Neural progenitor cell (in vitro differentiated cells): ENCODE data around the gene RASGRP2. TPM values are rescaled to one million over a fixed set of nuclear protein-coding genes. Genes with fewer than 3 reads are reported as not detected.
A peak's percentile ranks its signal among the peaks of the same experiment; 100 is the strongest.

Experiments used
- DNase-seq: peaks from one replicate; pipeline ENCODE4 v3.0.0-alpha.2; 2016; ENCODE audit warnings: low spot score
- H2AFZ ChIP-seq: fragments of 200-600 bp; sonication (generic); replicated peaks from 2 replicates; pipeline ENCODE4 v1.6.1; 2016; ENCODE audit warnings: antibody characterized with exemption
- H3F3A ChIP-seq: fragments of 200-600 bp; sonication (generic); 2 replicates; pipeline ENCODE4 v1.6.1; 2016; ENCODE audit warnings: antibody characterized with exemption, low read depth
- H3K27ac ChIP-seq: fragments of 200-600 bp; sonication (generic); 2 replicates; pipeline ENCODE4 v1.5.1; 2016; ENCODE audit warnings: mild to moderate bottlenecking
- H3K27me3 ChIP-seq: fragments of 200-600 bp; sonication (generic); 2 replicates; pipeline ENCODE4 v1.6.1; 2016; ENCODE audit warnings: mild to moderate bottlenecking, moderate library complexity
- H3K36me3 ChIP-seq: fragments of 200-600 bp; sonication (generic); 2 replicates; pipeline ENCODE4 v1.5.1; 2016
- H3K4me1 ChIP-seq: fragments of 200-600 bp; sonication (generic); 2 replicates; pipeline ENCODE4 v1.6.1; 2016; ENCODE audit warnings: mixed run types
- H3K4me2 ChIP-seq: fragments of 200-600 bp; sonication (generic); 2 replicates; pipeline ENCODE4 v1.6.1; 2016
- H3K4me3 ChIP-seq: fragments of 200-600 bp; sonication (generic); 2 replicates; pipeline ENCODE4 v1.5.1; 2016
- H3K79me2 ChIP-seq: fragments of 200-600 bp; sonication (generic); 2 replicates; pipeline ENCODE4 v1.6.1; 2016; ENCODE audit warnings: low read depth
- H3K9ac ChIP-seq: fragments of 200-600 bp; sonication (generic); 2 replicates; pipeline ENCODE4 v1.6.1; 2016
- H3K9me3 ChIP-seq: fragments of 200-600 bp; sonication (generic); 2 replicates; pipeline ENCODE4 v1.5.1; 2016; ENCODE audit warnings: low read depth
- H4K20me1 ChIP-seq: fragments of 200-600 bp; sonication (generic); 2 replicates; pipeline ENCODE4 v1.6.1; 2016; ENCODE audit warnings: low read depth
- H3K27ac Mint-ChIP-seq: 3 replicates; pipeline ENCODE4 v1.8.0; 2021; ENCODE audit warnings: mixed read lengths
- H3K27me3 Mint-ChIP-seq: 2 replicates; pipeline ENCODE4 v1.8.0; 2022; ENCODE audit warnings: low read depth, mild to moderate bottlenecking, inconsistent platforms, moderate library complexity, mixed read lengths; ENCODE audit not compliant: insufficient read depth
- H3K36me3 Mint-ChIP-seq: 3 replicates; pipeline ENCODE4 v1.8.0; 2021; ENCODE audit warnings: mixed read lengths
- H3K4me1 Mint-ChIP-seq: 3 replicates; pipeline ENCODE4 v1.8.0; 2021; ENCODE audit warnings: mixed read lengths
- H3K4me3 Mint-ChIP-seq: 3 replicates; pipeline ENCODE4 v1.8.0; 2021; ENCODE audit warnings: mild to moderate bottlenecking, moderate library complexity, mixed read lengths
- H3K9me3 Mint-ChIP-seq: 3 replicates; pipeline ENCODE4 v1.8.0; 2020; ENCODE audit warnings: mixed read lengths
- CTCF ChIP-seq: fragments of 200-600 bp; sonication (generic); IDR thresholded peaks from 2 replicates; pipeline ENCODE4 v1.5.1; 2017; ENCODE audit warnings: antibody characterized with exemption, mild to moderate bottlenecking
- EZH2 ChIP-seq: fragments of 200-600 bp; sonication (generic); IDR thresholded peaks from 2 replicates; pipeline ENCODE4 v1.6.1; 2017; ENCODE audit warnings: antibody characterized with exemption, mild to moderate bottlenecking, moderate library complexity
- EZH2phosphoT487 ChIP-seq: fragments of 200-600 bp; sonication (generic); IDR thresholded peaks from 2 replicates; pipeline ENCODE4 v1.6.1; 2017; ENCODE audit warnings: antibody characterized with exemption
- total RNA-seq: library from RNA; depleted of rRNA; stranded (reverse); fragments of >200 nt; gene quantifications from 2 replicates; pipeline ENCODE4 v1.2.3, GENCODE V29; 2015; ENCODE audit warnings: low replicate concordance

The RASGRP2 gene
- total RNA-seq, 1 donor from 2014 or later = 0.06 TPM

GRCh38 chr11:64685536-64685935, 58.4 kb downstream of the RASGRP2 start:
- TF ChIP-seq EZH2phosphoT487 (no peak), EZH2 (no peak), CTCF (no peak)

GRCh38 chr11:64684357-64684756, 59.6 kb downstream of the RASGRP2 start:
- no peaks in the 10 kb centered on the region for H4K20me1 ChIP-seq

More at GRCh38 chr11:64685536-64685935, 58.4 kb downstream of the RASGRP2 start:
- Mint-ChIP-seq H3K4me1 (peaks cover 25% of the 10 kb centered on the region), H3K27ac (no peak overlapping the region), H3K9me3 (no peaks in the 10 kb centered on the region), H3K4me3 (no peak overlapping the region), H3K36me3 (peaks cover 3% of the 10 kb centered on the region), H3K27me3 (peaks cover 6% of the 10 kb centered on the region)
- Histone ChIP-seq H3K4me3 (no peak overlapping the region), H3K79me2 (no peaks in the 10 kb centered on the region), H3K4me1 (no peaks in the 10 kb centered on the region), H4K20me1 (no peaks in the 10 kb centered on the region), H3K27me3 (peaks cover 16% of the 10 kb centered on the region), H3K27ac (no peak overlapping the region), H3K36me3 (no peaks in the 10 kb centered on the region), H3F3A (no peaks in the 10 kb centered on the region), H2AFZ (no peak overlapping the region), H3K9ac (no peak overlapping the region), H3K9me3 (no peaks in the 10 kb centered on the region), H3K4me2 (no peak overlapping the region)
- no peak for DNase-seq

DNA sequence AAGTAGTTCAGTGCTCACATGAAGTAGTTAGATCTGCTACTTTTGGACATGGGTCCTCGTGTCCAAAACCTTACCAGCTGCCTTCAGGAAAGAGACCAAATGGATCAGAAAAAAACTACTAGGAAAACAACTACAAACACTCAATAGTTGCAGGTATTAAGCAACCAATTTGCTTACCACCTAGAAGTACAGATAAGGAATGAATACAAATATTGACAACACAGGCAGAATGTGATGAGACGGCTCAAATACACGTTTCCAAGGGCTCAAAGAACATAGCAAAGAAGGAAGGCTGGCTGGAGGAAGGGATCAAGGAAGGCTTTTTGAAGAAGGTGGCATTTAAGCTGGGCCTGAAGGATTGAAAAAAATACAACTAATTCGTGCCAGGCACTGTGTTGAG, 62.8 kb downstream of the RASGRP2 start:
- no peak overlapping the region for H3K27ac Mint-ChIP-seq
- H4K20me1 ChIP-seq = no peaks in the 10 kb centered on the region
- H3K4me3 ChIP-seq = no peak overlapping the region
- no peak overlapping the region for H3K27ac ChIP-seq
- no peak overlapping the region for H2AFZ ChIP-seq
- H3K4me2 ChIP-seq = no peak overlapping the region
- H3K27me3 ChIP-seq = peaks cover 44% of the 10 kb centered on the region
- peaks cover 3% of the 10 kb centered on the region for H3K36me3 Mint-ChIP-seq
- no peak for TF ChIP-seq EZH2phosphoT487
- no peak for TF ChIP-seq EZH2
- no peak for TF ChIP-seq CTCF
- H3K9ac ChIP-seq = no peak overlapping the region
- peaks cover 7% of the 10 kb centered on the region for H3K27me3 Mint-ChIP-seq
- H3K79me2 ChIP-seq = no peaks in the 10 kb centered on the region
- peaks cover 14% of the 10 kb centered on the region for H3K4me1 Mint-ChIP-seq
- H3K9me3 Mint-ChIP-seq = no peaks in the 10 kb centered on the region
- no peak overlapping the region for H3K4me3 Mint-ChIP-seq
- H3F3A ChIP-seq = no peaks in the 10 kb centered on the region
- no peak for DNase-seq
- no peaks in the 10 kb centered on the region for H3K36me3 ChIP-seq
- peaks cover 15% of the 10 kb centered on the region for H3K4me1 ChIP-seq
- H3K9me3 ChIP-seq = no peaks in the 10 kb centered on the region

More at GRCh38 chr11:64684357-64684756, 59.6 kb downstream of the RASGRP2 start:
- no peaks in the 10 kb centered on the region for H3K9me3 Mint-ChIP-seq
- Histone ChIP-seq H3K79me2 (no peaks in the 10 kb centered on the region), H3K9me3 (no peaks in the 10 kb centered on the region), H3K4me1 (no peaks in the 10 kb centered on the region), H3K27me3 (peaks cover 23% of the 10 kb centered on the region), H3K4me3 (no peak overlapping the region), H3K9ac (no peak overlapping the region), H3K4me2 (no peak overlapping the region), H3K36me3 (no peaks in the 10 kb centered on the region), H2AFZ (no peak overlapping the region), H3F3A (no peaks in the 10 kb centered on the region), H3K27ac (no peak overlapping the region)
- no peak overlapping the region for H3K4me3 Mint-ChIP-seq
- no peak for DNase-seq
- peaks cover 25% of the 10 kb centered on the region for H3K4me1 Mint-ChIP-seq
- TF ChIP-seq EZH2phosphoT487 (no peak), CTCF (no peak), EZH2 (no peak)
- peaks cover 6% of the 10 kb centered on the region for H3K27me3 Mint-ChIP-seq
- H3K36me3 Mint-ChIP-seq = peaks cover 3% of the 10 kb centered on the region
- peak overlapping the region; percentile 24 for H3K27ac Mint-ChIP-seq
